B cell (primary cell): Measurements from ENCODE around the gene FRYL. TPM values are rescaled to one million over a fixed set of nuclear protein-coding genes. Genes with fewer than 3 reads are reported as not detected.

Source experiments
- ATAC-seq: fragments of 200-7000 bp; cut with Tn5 transposase; one replicate; pipeline ENCODE4 v1.10.0; 2021; ENCODE audit warnings: low read depth, mild to moderate bottlenecking, moderate number of reproducible peaks, moderate library complexity
- CTCF ChIA-PET: fragments of 350-600 bp; sonication (Branson Sonifier 250); formaldehyde crosslinking; loops from one replicate; lab custom pipeline; 2021; ENCODE audit warnings: antibody characterized with exemption, inconsistent platforms; lab: Charles Lee
- POLR2A ChIA-PET: fragments of 350-600 bp; sonication (Branson Sonifier 250); formaldehyde crosslinking; loops from one replicate; lab custom pipeline; 2021; ENCODE audit warnings: antibody characterized with exemption; lab: Charles Lee
- DNase-seq: peaks from one replicate; pipeline ENCODE4 v3.0.0; 2013
- H2AFZ ChIP-seq: 2 replicates; pipeline ENCODE4 v1.6.1; 2012; ENCODE audit warnings: mild to moderate bottlenecking, low read depth, low read length; ENCODE audit not compliant: insufficient read depth, poor library complexity, severe bottlenecking
- H3K27ac ChIP-seq, 2 donors: 1 replicate in 1 of 2; 2 replicates in 1 of 2; pipeline ENCODE4 v1.5.1; 2012 to 2013; ENCODE audit warnings: low read length in 2 of 2, mild to moderate bottlenecking in 2 of 2, moderate library complexity in 1 of 2
- H3K27me3 ChIP-seq, 4 experiments: fragments of 200-600 bp in 1 of 4; sonication (generic) in 1 of 4; replicated peaks in 1 of 4; 1 replicate in 2 of 4; 2 replicates in 2 of 4; pipeline versions ENCODE4 v1.6.1 to v1.7.0; 2013 to 2016; ENCODE audit warnings: low read length in 3 of 4, mild to moderate bottlenecking in 2 of 4, mixed read lengths in 1 of 4, moderate library complexity in 1 of 4; ENCODE audit not compliant: insufficient read depth in 4 of 4, control insufficient read depth in 3 of 4; ENCODE audit errors: control extremely low read depth in 1 of 4
- H3K36me3 ChIP-seq, 2 experiments: replicated peaks in 1 of 2; 1 replicate in 1 of 2; 2 replicates in 1 of 2; pipeline versions ENCODE4 v1.6.1 to v1.7.1; 2013; ENCODE audit warnings: low read length in 1 of 2; ENCODE audit not compliant: insufficient read depth in 2 of 2, control insufficient read depth in 1 of 2; ENCODE audit errors: control extremely low read depth in 1 of 2, extremely low read depth in 1 of 2
- H3K4me1 ChIP-seq, 2 donors: fragments of 200-600 bp in 1 of 2; sonication (generic) in 1 of 2; 1 replicate in 1 of 2; 2 replicates in 1 of 2; pipeline versions ENCODE4 v1.5.1 to v1.6.1; 2013 to 2017; ENCODE audit warnings: low read length in 2 of 2; ENCODE audit not compliant: control insufficient read depth in 2 of 2, insufficient read depth in 2 of 2
- H3K4me2 ChIP-seq: replicated peaks from 2 replicates; pipeline ENCODE3; 2012; ENCODE audit warnings: mild to moderate bottlenecking, low read depth, low read length; ENCODE audit not compliant: poor library complexity, severe bottlenecking
- H3K4me3 ChIP-seq, 5 experiments: fragments of 200-600 bp in 1 of 5; sonication (generic) in 1 of 5; 1 replicate in 3 of 5; 2 replicates in 2 of 5; pipeline versions ENCODE4 v1.5.1 to v1.7.0; 2011 to 2016; ENCODE audit warnings: low read length in 4 of 5, mild to moderate bottlenecking in 4 of 5, low read depth in 2 of 5, control low read depth in 1 of 5, moderate library complexity in 1 of 5; ENCODE audit not compliant: insufficient read depth in 1 of 5; ENCODE audit errors: control extremely low read depth in 1 of 5, extremely low read depth in 1 of 5
- H3K79me2 ChIP-seq: fragments of 200-600 bp; sonication (generic); one replicate; pipeline ENCODE4 v1.6.0; 2016; ENCODE audit warnings: low read length; ENCODE audit not compliant: control insufficient read depth, insufficient read depth
- H3K9ac ChIP-seq: fragments of 200-600 bp; sonication (generic); 2 replicates; pipeline ENCODE4 v1.6.1; 2017; ENCODE audit warnings: mild to moderate bottlenecking, low read length, moderate library complexity
- H3K9me3 ChIP-seq, 3 donors: one replicate each; pipeline versions ENCODE4 v1.6.1 to v1.7.1; 2013; ENCODE audit warnings: low read length in 2 of 3; ENCODE audit not compliant: control insufficient read depth in 2 of 3, insufficient read depth in 1 of 3; ENCODE audit errors: control extremely low read depth in 1 of 3
- H4K20me1 ChIP-seq: 2 replicates; pipeline ENCODE4 v1.6.0; 2012; ENCODE audit warnings: mild to moderate bottlenecking, low read length; ENCODE audit not compliant: insufficient read depth, control insufficient read depth, poor library complexity, severe bottlenecking
- H3K27ac Mint-ChIP-seq: one replicate; pipeline ENCODE4 v1.8.0; 2021; ENCODE audit warnings: mixed read lengths
- H3K27me3 Mint-ChIP-seq: one replicate; pipeline ENCODE4 v1.8.0; 2021; ENCODE audit warnings: mixed read lengths
- H3K4me1 Mint-ChIP-seq: one replicate; pipeline ENCODE4 v1.8.0; 2021; ENCODE audit warnings: mixed read lengths
- H3K4me3 Mint-ChIP-seq: one replicate; pipeline ENCODE4 v1.8.0; 2021; ENCODE audit warnings: mixed read lengths
- H3K9me3 Mint-ChIP-seq: one replicate; pipeline ENCODE4 v1.8.0; 2022; ENCODE audit warnings: mixed read lengths; ENCODE audit not compliant: insufficient read depth
- EZH2 ChIP-seq: IDR thresholded peaks from 2 replicates; pipeline ENCODE4 v1.6.1; 2012; ENCODE audit warnings: borderline replicate concordance, low read depth, mild to moderate bottlenecking, moderate library complexity, low read length; ENCODE audit not compliant: insufficient read depth, poor library complexity, severe bottlenecking
- WGBS: methylation state at CpG from one replicate; pipeline ENCODE4 v1.1.5; 2013; ENCODE audit warnings: missing lambda C conversion rate; ENCODE audit not compliant: insufficient coverage; 5-methylcytosine and 5-hydroxymethylcytosine counted together
- intact Hi-C: fragments of 100-400 bp; cut with micrococcal nuclease; formaldehyde crosslinking; loops from one replicate; pipeline ENCODE4 v1.10.0; 2022
- polyA plus RNA-seq: library from polyadenylated mRNA; depleted of rRNA; stranded (reverse); fragments of >200 nt; gene quantifications from 2 replicates; pipeline ENCODE4 v1.2.3, GENCODE V29; 2012
- total RNA-seq, 2 donors: library from RNA; stranded (reverse); fragments of 120-200 nt in 1 of 2; gene quantifications; 1 replicate in 1 of 2; 2 replicates in 1 of 2; pipeline versions ENCODE4 v1.2.3 to v1.2.4, GENCODE V29; 2013 to 2022
- TF ChIP-seq, protein P1 (sequence below): fragments of 200-600 bp; IDR thresholded peaks from one replicate; pipeline ENCODE4 v1.8.0; 2022; ENCODE audit warnings: antibody characterized with exemption, mild to moderate bottlenecking

The FRYL gene
- total and polyA plus RNA-seq, 2 donors (not counting 1 experiment from before 2014, with no cell fraction given): 15.5 to 138 TPM

DNA sequence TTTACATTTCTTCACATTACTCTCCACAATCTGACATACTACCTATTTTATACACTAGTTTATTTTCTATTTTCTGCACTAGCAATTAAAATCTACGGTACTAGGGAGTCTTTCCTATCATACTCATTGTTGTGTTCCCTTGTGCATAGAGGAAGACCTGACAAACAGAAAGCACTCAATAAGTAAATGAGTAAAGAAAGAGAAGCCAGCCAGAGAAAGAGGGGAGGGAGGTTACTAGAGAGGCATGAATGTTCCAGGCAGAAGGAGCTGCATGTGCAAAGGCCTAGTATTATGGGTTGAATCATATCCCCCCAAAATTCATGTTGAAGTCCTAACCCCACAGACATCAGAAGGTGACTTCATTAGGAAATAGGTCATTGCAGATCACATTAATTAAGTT, 176.0 kb downstream of the FRYL start:
- H3K27ac ChIP-seq: no peak overlapping the region
- H3K4me1 Mint-ChIP-seq: no peaks in the 10 kb centered on the region
- ChIA-PET POLR2A (no interaction called here), CTCF (no interaction called here)
- no peak for DNase-seq
- no CpG with 5 or more reads among the region's 1 CpG for WGBS
- intact Hi-C loops: no loop called here
- no peaks in the 10 kb centered on the region for H3K27me3 Mint-ChIP-seq
- no peaks in the 10 kb centered on the region for H3K9me3 Mint-ChIP-seq
- no peak overlapping the region for H3K9ac ChIP-seq
- TF ChIP-seq, protein P1, sequence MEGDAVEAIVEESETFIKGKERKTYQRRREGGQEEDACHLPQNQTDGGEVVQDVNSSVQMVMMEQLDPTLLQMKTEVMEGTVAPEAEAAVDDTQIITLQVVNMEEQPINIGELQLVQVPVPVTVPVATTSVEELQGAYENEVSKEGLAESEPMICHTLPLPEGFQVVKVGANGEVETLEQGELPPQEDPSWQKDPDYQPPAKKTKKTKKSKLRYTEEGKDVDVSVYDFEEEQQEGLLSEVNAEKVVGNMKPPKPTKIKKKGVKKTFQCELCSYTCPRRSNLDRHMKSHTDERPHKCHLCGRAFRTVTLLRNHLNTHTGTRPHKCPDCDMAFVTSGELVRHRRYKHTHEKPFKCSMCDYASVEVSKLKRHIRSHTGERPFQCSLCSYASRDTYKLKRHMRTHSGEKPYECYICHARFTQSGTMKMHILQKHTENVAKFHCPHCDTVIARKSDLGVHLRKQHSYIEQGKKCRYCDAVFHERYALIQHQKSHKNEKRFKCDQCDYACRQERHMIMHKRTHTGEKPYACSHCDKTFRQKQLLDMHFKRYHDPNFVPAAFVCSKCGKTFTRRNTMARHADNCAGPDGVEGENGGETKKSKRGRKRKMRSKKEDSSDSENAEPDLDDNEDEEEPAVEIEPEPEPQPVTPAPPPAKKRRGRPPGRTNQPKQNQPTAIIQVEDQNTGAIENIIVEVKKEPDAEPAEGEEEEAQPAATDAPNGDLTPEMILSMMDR: no peak
- no peak for TF ChIP-seq EZH2
- no peak overlapping the region for H3K27ac Mint-ChIP-seq
- no peak overlapping the region for H2AFZ ChIP-seq
- no peaks in the 10 kb centered on the region for H4K20me1 ChIP-seq
- H3K4me3 ChIP-seq: no peak overlapping the region
- H3K4me1 ChIP-seq: no peaks in the 10 kb centered on the region
- H3K79me2 ChIP-seq: no peaks in the 10 kb centered on the region
- no peaks in the 10 kb centered on the region for H3K9me3 ChIP-seq
- ATAC-seq: no peak
- no peak overlapping the region for H3K4me2 ChIP-seq
- no peaks in the 10 kb centered on the region for H3K27me3 ChIP-seq
- peaks cover 4 to 17% of the 10 kb centered on the region in 2 experiments for H3K36me3 ChIP-seq
- H3K4me3 Mint-ChIP-seq: no peak overlapping the region

DNA sequence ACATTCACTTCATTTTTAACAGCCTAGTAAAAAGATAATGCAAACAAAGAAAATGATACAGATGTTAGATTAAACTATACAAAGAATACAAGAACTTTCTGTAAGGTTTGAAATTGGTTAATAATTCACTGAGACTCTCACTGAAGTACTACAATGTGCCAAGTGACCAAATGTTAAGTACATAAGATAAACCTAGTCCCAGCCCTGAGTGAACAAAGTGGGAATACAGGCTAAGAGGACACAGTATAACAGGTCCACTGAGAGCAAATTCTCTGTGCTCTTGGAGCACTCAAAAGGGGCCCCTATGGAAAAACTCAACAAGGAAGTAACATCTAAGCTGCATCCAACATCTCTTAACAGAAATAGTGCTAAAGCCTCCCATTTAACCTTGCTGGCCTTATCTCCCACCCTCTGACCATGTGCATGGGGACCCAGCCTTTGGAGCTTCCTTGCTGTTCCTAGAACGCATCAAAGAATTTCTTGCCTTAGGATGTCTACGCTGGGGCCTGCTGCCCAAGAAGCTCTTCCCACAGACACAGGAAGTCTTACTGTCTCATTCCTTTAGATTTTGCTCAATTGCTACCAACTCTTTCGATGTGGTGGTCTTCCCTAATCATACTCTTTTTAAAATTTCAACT, 176.6 kb downstream of the FRYL start:
- 98% methylated on average over 3 of the region's 3 CpGs for WGBS
- no peak for DNase-seq
- Histone ChIP-seq H3K79me2 (no peaks in the 10 kb centered on the region), H3K4me3 (no peak overlapping the region), H3K4me2 (no peak overlapping the region), H3K4me1 (no peaks in the 10 kb centered on the region), H3K36me3 (peaks cover 4 to 21% of the 10 kb centered on the region in 2 experiments), H3K27me3 (no peaks in the 10 kb centered on the region), H4K20me1 (no peaks in the 10 kb centered on the region), H3K9ac (no peak overlapping the region), H3K9me3 (no peaks in the 10 kb centered on the region), H2AFZ (no peak overlapping the region), H3K27ac (no peak overlapping the region)
- ChIA-PET CTCF (interaction anchor here (1.4 kb wide), 1 partner anchor 25 kb away, joined by 3 read pairs; no protein-coding TSS in a partner anchor), POLR2A (interaction anchor here (0.6 kb wide), 1 partner anchor 15 kb away, joined by 3 read pairs; no protein-coding TSS in a partner anchor)
- no peak for TF ChIP-seq EZH2
- intact Hi-C loops: no loop called here
- Mint-ChIP-seq H3K4me1 (no peaks in the 10 kb centered on the region), H3K9me3 (no peaks in the 10 kb centered on the region), H3K27ac (no peak overlapping the region), H3K27me3 (no peaks in the 10 kb centered on the region), H3K4me3 (no peak overlapping the region)
- ATAC-seq: no peak
